ENCODE results near the gene SCN3B. TPM values are rescaled to one million over a fixed set of nuclear protein-coding genes. Genes with fewer than 3 reads are reported as not detected.

SCN3B gene
- total RNA-seq, 4 donors from 2014 or later = 0.31 to 2.7 (median 1.4) TPM

DNA sequence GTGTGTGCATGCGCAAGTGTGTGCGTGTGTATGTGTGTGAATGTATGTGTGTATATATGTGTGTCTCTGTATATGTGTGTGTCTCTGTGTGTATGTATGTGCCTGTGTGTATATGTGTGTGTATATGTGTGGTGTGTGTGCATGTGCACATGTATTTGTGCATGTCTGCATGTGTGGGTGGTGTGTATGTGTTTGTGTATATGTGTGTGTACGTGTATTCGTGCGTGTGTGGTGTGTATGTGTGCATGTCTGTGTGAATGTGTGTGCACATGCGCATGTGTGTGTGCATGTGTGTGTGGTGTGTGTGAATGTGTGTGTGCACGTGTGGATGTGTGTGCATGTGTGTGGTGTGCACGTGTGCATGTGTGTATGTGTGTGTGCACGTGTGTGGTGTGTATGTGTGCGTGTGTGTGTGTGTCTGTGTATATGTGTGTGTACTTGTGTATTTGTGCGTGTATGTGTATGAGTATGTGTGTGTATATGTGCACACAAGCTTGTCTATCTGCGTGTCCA is 71.4 kb downstream of the SCN3B start:
- TF ChIP-seq EP300 (IDR thresholded peaks at IDR 0.05) = no peak
- TF ChIP-seq POLR2A (IDR thresholded peaks at IDR 0.05) = no peak
- no peak for TF ChIP-seq POLR2AphosphoS5 (IDR thresholded peaks at IDR 0.05)
- TF ChIP-seq, protein P1, sequence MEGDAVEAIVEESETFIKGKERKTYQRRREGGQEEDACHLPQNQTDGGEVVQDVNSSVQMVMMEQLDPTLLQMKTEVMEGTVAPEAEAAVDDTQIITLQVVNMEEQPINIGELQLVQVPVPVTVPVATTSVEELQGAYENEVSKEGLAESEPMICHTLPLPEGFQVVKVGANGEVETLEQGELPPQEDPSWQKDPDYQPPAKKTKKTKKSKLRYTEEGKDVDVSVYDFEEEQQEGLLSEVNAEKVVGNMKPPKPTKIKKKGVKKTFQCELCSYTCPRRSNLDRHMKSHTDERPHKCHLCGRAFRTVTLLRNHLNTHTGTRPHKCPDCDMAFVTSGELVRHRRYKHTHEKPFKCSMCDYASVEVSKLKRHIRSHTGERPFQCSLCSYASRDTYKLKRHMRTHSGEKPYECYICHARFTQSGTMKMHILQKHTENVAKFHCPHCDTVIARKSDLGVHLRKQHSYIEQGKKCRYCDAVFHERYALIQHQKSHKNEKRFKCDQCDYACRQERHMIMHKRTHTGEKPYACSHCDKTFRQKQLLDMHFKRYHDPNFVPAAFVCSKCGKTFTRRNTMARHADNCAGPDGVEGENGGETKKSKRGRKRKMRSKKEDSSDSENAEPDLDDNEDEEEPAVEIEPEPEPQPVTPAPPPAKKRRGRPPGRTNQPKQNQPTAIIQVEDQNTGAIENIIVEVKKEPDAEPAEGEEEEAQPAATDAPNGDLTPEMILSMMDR (IDR thresholded peaks at IDR 0.05) = no peak
- H3K9me3 ChIP-seq = no peaks in the 10 kb centered on the region
- ATAC-seq = no peak
- no peak overlapping the region for H3K27ac ChIP-seq
- H3K36me3 ChIP-seq = no peaks in the 10 kb centered on the region
- peaks cover 0 to 5% (median 0%) of the 10 kb centered on the region in 3 donors for H3K4me1 ChIP-seq
- no peak overlapping the region for H3K4me3 ChIP-seq
- H3K27me3 ChIP-seq = peaks cover 39% of the 10 kb centered on the region
- WGBS, 2 donors (ENCODE audit: low coverage in 1 of 2) = 88 to 91% methylated on average over 11 to 12 of the region's 12 CpGs

DNA sequence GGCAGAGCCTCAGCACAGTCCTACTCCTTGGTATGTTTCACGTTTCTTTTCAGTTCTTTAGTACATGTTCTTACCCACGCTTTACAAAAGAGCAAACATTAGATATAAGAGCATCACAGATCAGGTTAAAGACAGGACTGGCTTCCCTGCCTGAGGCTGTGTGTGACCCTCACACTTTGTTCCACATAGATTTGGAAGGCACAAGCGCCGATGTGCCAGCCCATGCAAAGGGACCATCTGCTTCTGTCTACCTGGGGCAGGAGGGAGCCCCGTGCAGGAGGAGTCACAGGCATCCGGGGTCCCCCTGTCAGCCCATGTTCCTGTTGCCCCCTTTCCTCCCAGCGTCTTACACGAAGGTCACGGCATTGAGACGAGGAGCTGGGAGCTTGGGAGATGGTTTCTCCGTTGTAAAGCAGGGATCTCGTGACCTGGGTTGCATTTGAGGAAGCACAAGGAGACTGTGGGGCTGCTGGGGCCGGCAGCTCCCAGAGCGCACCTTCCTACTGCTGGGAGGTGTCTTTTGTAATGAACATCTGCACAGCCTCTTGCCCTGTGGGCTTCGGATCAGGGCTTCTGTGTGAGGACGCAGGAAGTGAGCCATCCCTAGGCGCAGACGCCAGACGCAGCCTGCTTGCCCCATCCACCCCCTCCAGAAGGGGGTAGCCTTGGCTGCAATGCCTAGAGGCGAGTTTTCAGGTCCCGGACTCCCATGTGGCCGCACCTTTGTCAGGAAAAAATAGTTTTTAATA is 72.6 kb downstream of the SCN3B start:
- Histone ChIP-seq H3K4me3 (no peak overlapping the region), H3K9me3 (no peaks in the 10 kb centered on the region), H3K36me3 (no peaks in the 10 kb centered on the region), H3K27me3 (peaks cover 39% of the 10 kb centered on the region), H3K27ac (no peak overlapping the region), H3K4me1 (peaks cover 0 to 10% (median 0%) of the 10 kb centered on the region in 3 donors)
- TF ChIP-seq, protein P1 (IDR thresholded peaks at IDR 0.05) = no peak
- no peak for TF ChIP-seq POLR2AphosphoS5 (IDR thresholded peaks at IDR 0.05)
- no peak for TF ChIP-seq POLR2A (IDR thresholded peaks at IDR 0.05)
- TF ChIP-seq EP300 (IDR thresholded peaks at IDR 0.05) = no peak
- no peak for ATAC-seq
- 60 to 90% methylated on average over 1 to 2 of the region's 22 CpGs for WGBS, 2 donors (ENCODE audit: low coverage in 1 of 2)

DNA sequence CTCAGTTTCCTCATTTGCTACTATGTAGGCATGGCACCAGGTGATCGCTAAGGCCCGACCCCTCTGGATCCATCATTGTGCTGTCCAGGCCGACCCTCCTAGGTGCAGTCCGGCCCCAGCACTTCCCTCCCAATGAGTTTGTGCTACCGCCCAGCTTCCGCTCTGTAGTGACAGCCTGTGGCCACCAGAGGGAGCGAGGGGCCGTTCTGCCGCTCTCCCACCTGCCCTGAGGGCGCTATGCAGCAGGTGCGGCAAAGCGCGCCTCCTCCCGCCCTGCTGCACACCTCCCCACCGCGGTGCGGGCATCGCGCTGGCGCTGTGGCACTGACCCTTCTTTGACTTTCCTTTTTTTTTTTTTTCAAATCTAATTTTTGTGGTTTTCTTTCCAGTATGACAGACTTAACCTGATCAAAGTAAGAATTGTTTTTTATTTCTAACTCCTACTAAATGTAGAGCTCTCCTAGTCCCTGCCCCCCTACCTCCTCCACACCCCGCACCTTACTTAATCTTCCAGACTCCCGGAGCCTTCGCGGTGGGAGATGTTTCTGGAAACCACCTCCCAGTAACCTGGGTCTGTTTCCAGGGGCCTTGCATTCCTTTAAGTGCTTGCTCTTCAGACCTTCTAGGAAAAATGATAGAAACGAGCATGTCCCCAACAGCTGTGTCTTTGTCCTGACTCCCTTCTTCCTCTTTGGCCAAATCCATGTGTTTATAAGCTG is 73.7 kb downstream of the SCN3B start:
- no peak for TF ChIP-seq EP300 (IDR thresholded peaks at IDR 0.05)
- TF ChIP-seq, protein P1 (IDR thresholded peaks at IDR 0.05) = peak in 3 of 4 experiments; percentile 83 to 93 (median 83)
- TF ChIP-seq POLR2AphosphoS5 (IDR thresholded peaks at IDR 0.05) = no peak
- 8 to 19% methylated on average over 17 to 18 of the region's 25 CpGs for WGBS, 2 donors (ENCODE audit: low coverage in 1 of 2)
- H3K4me3 ChIP-seq = no peak overlapping the region
- no peaks in the 10 kb centered on the region for H3K9me3 ChIP-seq
- peaks cover 0 to 12% (median 0%) of the 10 kb centered on the region in 3 donors for H3K4me1 ChIP-seq
- ATAC-seq = peak; percentile 41
- no peaks in the 10 kb centered on the region for H3K36me3 ChIP-seq
- H3K27ac ChIP-seq = no peak overlapping the region
- H3K27me3 ChIP-seq = peaks cover 39% of the 10 kb centered on the region

DNA sequence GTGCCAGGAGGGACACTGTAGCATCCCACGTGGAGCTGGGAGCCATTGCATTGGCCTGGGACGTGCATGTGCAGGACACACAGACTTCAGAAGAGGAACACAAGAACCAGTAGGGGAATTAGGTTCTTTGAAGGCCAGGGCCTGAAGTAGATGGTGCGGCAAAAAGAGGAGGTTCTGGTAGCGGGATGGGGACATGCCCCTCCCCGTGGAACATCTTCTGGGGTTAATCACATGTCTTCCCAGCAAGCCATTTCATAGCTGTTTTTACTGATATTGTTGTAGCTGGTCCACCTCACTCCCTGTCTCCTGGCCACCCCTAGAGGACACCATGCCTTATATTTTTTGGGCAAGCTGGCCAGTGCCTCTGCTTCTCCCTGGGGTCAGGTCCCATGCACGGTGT is 74.3 kb downstream of the SCN3B start:
- no peak for TF ChIP-seq POLR2A (IDR thresholded peaks at IDR 0.05)
- TF ChIP-seq POLR2AphosphoS5 (IDR thresholded peaks at IDR 0.05) = no peak
- TF ChIP-seq EP300 (IDR thresholded peaks at IDR 0.05) = no peak
- TF ChIP-seq, protein P1 (IDR thresholded peaks at IDR 0.05) = no peak
- no peak for ATAC-seq
- Histone ChIP-seq H3K4me3 (no peak overlapping the region), H3K4me1 (peaks cover 0 to 12% (median 0%) of the 10 kb centered on the region in 3 donors), H3K27ac (no peak overlapping the region), H3K36me3 (no peaks in the 10 kb centered on the region), H3K27me3 (peaks cover 39% of the 10 kb centered on the region), H3K9me3 (no peaks in the 10 kb centered on the region)
- 90% methylated on average over 4 of the region's 6 CpGs; no CpG with 5 or more reads in 1 of the 2 donors for WGBS, 2 donors (ENCODE audit: low coverage in 1 of 2)

All from gastroesophageal sphincter (tissue), 4 donors.